GM12864 (cell line): ENCODE measurements around the gene NEURL4.

ENCODE experiments used
- DNase-seq: peaks from one replicate; pipeline ENCODE4 v3.0.0-alpha.2; 2011; ENCODE audit warnings: low read depth
- H3K4me3 ChIP-seq: 2 replicates; pipeline ENCODE4 v1.5.1; 2011; ENCODE audit warnings: mild to moderate bottlenecking, low read depth, low read length, control low read depth
- CTCF ChIP-seq: IDR thresholded peaks from 2 replicates; pipeline ENCODE4 v1.5.1; 2011; ENCODE audit warnings: low read depth, mild to moderate bottlenecking, moderate library complexity, low read length, control low read depth, inconsistent platforms; ENCODE audit errors: missing control alignments

Gene NEURL4

DNA sequence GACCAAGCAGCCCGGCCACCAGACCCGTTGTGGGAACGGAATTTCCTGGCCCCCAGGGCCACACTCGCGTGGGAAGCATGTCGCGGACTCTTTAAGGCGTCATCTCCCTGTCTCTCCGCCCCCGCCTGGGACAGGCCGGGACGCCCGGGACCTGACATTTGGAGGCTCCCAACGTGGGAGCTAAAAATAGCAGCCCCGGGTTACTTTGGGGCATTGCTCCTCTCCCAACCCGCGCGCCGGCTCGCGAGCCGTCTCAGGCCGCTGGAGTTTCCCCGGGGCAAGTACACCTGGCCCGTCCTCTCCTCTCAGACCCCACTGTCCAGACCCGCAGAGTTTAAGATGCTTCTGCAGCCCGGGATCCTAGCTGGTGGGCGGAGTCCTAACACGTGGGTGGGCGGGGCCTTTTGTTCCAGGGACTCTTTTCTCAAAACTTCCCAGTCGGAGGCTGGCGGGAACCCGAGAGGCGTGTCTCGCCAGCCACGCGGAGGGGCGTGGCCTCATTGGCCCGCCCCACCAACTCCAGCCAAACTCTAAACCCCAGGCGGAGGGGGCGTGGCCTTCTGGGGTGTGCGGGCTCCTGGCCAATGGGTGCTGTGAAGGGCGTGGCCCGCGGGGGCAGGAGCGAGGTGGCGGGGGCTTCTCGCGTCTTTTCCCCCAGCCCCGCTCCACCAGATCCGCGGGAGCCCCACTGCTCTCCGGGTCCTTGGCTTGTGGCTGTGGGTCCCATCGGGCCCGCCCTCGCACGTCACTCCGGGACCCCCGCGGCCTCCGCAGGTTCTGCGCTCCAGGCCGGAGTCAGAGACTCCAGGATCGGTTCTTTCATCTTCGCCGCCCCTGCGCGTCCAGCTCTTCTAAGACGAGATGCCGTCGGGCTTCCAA, 47.8 kb downstream of the NEURL4 start, which contains the start of gene SLC2A4:
Gene SLC2A4, plus strand, starts transcription at position 645 of the 879 bp plus-strand sequence. Its CDS starts 217 bp downstream, at position 862.
- DNase-seq, result peak; percentile 60
- H3K4me3 ChIP-seq, result peak within 1 kb of the TSS; percentile 57
- TF ChIP-seq CTCF, result no peak

- peak; percentile 59 for DNase-seq
- H3K4me3 ChIP-seq, result peak overlapping the region; percentile 57
- peak; percentile 97 for TF ChIP-seq CTCF
Measured at GRCh38 chr17:7280519-7281073, 48.5 kb downstream of the NEURL4 start.

- no peak for DNase-seq
Measured at GRCh38 chr17:7279448-7279847, 49.7 kb downstream of the NEURL4 start.

DNA sequence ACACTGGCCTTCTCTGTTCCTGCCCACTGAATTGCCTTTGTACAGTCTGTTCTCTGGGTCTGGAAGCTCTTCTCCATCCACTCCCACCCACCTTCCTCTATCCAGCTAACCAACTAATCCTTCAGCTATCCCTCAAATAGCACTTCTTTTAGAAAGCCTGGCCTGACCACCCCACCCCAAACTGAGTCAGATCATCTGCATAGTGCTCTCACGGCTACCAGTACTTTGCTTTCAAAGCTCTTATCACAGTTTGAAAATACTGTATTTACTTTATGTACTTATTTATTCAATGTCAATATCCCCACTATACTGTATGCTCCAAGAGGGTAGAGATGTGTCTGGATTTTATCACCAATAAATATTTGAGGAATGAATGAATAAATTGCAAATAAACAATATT, 62.4 kb downstream of the NEURL4 start:
- no peak for TF ChIP-seq CTCF
- H3K4me3 ChIP-seq, result no peak overlapping the region
- DNase-seq, result no peak

More at GRCh38 chr17:7279448-7279847, 49.7 kb downstream of the NEURL4 start:
- TF ChIP-seq CTCF, result no peak
- no peak overlapping the region for H3K4me3 ChIP-seq
